ENCODE results near the gene CACNA1C.

Gene CACNA1C

GRCh38 chr12:2286047-2286446 is 233.3 kb downstream of the CACNA1C start:
- DNase-seq: no peak

DNA sequence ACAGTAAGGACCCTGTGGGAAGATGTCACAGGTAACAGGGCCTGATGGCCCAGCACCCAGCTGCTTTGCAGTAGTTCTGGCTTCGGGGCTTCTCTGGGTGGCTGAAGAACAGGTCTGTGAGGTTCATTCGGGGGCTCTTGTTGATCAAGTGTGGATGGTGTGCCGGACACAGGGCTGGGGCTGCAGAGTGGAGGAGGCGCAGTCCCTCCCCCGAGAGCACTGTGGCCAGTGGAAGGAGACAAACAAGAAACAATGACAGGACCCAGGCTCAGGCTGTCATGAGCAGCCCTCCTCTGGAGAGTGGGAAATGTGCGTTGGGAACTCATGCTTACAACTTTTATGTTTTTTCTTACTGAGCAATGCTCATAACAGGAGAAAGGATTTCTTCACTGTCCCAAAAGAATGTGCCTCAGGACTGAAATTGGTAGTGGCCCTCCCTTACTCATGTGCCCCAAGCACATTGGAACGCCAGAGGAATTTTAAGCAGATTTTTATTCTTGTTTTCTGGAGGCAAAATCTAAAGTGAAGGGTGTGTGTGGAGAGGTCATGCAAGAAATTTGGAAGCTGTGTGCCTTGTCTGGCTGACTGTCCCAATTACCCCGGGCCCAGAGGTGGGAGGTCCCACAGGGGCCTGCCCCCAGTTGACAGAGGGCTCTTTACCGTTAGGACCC is 233.8 kb downstream of the CACNA1C start:
- no peak for DNase-seq

GRCh38 chr12:2287151-2287550 is 234.4 kb downstream of the CACNA1C start:
- DNase-seq: no peak

DNA sequence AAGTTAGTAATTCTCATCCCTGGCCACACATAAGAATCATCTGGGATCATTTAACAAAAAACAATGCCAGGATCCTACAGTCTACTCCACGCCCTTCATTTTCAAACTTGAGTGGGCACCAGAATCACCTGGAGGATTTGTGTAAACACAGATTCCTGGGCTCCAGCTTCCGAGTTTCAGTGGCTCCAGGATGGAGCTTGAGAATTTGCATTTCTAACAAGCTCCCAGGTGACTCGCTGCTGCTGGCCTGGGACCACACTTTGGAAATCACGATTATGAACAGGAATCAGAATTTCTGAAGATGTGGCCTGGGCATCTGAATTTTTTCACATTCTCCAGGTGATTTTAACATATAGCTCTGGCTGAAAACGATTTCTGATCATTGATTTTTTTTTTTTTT is 234.8 kb downstream of the CACNA1C start:
- DNase-seq: no peak

DNA sequence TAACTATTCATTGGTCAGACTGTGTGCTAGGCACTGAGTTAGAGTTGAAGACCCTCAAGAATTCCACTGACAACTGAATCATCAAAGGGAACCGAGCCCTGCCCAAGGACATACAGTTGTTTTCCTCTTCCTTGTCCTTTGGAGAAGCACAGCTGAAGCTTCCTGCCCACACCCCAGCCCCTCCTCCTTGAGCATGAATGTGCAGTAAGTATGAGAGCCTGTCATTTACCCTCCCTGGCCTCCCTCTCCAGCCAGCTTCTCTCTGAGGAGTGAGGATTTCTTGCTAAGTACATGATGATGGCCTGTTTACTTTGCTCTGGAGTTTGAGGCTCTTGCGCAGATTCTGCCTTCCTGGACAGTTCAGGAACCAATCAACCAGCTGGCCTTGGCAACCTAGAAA is 235.2 kb downstream of the CACNA1C start:
- no peak for DNase-seq

DNA sequence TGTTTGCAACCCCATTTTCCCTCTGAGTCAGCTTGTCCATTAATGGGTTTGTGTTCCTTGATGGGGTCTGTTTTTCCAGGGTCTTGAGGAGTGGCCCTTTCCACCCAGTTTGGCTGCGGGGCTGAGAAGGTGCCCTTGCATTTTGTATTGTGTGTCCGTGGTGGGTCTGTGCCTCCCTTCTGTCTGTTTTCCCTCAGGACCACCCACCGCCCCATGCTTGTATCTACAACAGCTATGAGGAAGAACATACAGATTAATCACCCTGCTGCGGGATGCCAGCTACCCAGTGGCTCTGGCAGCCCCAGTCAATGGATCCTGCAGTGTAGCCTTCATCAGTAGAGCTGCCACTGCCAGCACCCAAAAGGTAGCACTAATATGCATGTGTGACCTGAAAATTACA is 235.7 kb downstream of the CACNA1C start:
- no peak for DNase-seq

DNA sequence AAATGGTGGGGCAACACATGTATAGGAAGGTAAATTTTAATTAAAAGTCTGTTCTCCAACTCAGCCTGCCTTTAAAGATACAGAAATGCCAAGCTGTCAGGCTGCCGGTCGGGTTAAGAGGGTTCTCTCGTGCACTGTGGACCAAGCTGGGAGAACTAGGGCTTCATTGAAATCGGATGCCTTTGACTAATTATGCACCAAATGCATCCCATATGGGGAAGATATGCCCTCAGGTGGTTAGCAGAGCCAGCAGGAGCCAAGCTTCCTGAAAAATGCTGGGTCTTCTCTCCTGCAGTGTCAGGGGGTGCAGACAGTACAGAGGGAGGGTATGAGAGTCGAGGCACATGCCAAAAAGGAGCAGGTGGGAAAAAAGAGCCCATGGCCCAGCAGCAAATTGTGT is 236.1 kb downstream of the CACNA1C start:
- DNase-seq: no peak

DNA sequence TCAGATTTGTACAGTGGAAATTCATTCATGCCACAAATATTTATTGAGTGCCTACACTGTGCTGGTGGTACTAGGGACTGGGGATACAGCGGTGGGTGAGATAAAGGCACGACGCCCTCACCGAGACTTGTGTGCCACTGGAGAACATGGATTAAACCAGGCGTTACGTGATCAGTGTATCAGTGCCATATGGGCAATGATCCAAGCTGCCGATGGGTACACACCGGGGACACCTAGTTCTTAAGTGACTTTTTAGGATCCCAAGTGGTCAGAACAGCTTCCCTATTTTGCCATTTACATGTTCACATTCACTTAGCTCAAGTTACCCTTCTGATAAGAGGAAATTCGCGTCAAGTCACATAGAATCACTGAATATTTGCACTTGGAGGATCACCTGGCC is 236.7 kb downstream of the CACNA1C start:
- DNase-seq: no peak

- no peak for DNase-seq
Observed at GRCh38 chr12:2290091-2290490, 237.3 kb downstream of the CACNA1C start.

- no peak for DNase-seq
Observed at GRCh38 chr12:2290516-2291065, 237.8 kb downstream of the CACNA1C start.

DNA sequence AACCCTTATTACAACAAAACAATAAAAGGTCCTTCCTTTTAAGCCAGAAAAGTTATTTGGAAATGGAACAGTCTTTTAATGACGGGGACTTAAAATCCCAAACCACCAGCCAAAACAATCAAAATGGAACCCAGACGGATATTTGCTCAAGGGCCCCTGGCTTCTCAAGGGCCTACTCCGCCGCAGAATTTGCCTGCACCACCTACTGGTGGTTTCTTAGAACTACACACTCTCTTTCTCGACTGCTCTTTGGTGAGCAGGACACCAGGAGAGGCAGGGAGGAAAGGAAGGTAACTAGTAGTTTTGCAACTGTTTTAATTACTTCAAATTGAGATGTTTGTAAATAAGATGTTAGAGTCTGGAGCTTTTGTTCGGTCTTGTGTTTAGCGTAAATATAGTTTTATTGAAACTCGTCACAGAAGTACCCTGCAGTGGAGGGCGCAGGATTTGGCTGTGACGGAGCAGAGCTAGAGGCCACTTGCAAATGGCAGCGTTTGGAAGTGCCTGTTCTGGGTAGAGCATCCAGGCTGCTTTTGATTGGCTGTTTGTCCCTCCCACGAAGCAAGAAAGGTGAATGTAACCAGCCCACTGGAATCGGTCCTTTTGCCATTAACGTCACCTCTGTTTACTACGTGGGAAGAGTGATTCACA is 238.5 kb downstream of the CACNA1C start:
- no peak for DNase-seq

- DNase-seq: no peak
Observed at GRCh38 chr12:2291947-2292346, 239.2 kb downstream of the CACNA1C start.

DNA sequence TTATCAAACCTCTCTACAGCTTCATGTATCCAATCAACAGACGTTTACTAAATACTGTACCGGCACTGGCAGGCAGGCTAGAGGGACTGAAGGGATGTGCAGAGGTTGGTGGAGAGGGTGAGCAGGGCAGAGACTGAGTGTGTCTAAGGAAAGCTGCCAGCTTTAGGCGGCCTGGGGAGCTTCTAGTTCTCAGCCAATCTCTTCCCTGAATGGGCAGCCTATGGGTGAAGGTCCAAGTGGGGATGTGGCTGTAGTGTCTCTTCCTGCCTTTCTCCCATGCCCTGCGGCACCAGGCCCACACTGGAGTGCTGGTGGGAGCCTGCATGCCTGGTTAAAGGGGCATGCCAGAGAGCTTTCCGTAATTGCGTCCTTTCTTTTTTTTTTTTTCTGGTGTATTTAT is 239.8 kb downstream of the CACNA1C start:
- DNase-seq: no peak

GRCh38 chr12:2294651-2295475 is 242.1 kb downstream of the CACNA1C start:
- DNase-seq: no peak

GRCh38 chr12:2295941-2296461 is 243.2 kb downstream of the CACNA1C start:
- no peak for DNase-seq

GRCh38 chr12:2297004-2297403 is 244.2 kb downstream of the CACNA1C start:
- no peak for DNase-seq

- no peak for DNase-seq
Observed at GRCh38 chr12:2297658-2298057, 244.9 kb downstream of the CACNA1C start.

DNA sequence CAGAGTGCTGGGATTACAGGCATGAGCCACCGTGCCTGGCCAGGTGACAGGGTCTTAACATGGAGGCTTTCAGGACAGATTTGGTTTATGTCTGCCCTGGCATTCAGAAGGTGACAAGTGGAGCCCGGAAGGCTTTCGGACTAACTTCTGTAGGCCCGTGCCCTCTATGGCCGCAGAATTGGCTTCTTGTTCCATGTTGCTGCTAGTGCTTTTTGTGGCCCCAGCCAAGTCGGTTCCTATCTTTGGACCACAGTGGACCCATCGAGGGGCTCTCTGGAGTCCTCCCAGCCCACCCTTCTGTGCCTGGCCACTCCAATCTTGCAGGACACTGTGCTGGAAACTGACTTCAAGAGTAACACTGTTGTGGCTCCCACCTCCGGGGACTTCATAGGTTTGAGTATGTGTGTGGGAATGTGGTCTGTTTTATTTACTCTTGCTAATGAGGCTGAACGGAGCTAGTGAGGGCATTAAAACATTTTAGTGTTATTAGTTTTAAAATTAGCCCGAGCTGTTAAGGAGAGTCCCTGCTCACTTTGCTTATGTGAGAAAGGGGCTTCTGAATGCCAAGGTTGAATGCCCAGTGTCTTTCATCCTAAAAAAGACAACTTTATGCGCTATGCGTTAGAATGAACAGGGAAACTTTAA is 245.9 kb downstream of the CACNA1C start:
- no peak for DNase-seq

GRCh38 chr12:2299206-2299605 is 246.4 kb downstream of the CACNA1C start:
- DNase-seq: no peak

GRCh38 chr12:2300168-2300567 is 247.4 kb downstream of the CACNA1C start:
- DNase-seq: no peak

DNA sequence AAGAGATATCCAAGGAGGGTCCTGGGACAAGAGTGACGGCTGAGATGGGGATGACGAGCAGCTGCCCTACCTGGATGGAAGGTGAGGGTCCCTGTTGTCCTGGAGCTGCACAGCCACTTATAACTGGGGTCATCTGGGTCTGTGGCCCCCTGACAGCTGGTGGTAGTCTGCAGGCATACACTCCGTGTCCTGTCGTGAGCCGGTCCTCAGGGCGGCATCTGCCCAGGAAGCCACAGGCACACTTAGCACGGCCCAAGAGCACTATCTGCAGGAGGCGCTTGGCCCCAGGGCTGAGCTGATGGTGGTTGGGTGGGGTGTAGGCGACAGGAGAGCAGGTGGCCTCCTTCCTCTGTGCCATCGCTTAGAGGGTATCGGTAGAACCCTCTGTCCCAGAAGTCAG is 248.1 kb downstream of the CACNA1C start:
- DNase-seq: no peak

DNA sequence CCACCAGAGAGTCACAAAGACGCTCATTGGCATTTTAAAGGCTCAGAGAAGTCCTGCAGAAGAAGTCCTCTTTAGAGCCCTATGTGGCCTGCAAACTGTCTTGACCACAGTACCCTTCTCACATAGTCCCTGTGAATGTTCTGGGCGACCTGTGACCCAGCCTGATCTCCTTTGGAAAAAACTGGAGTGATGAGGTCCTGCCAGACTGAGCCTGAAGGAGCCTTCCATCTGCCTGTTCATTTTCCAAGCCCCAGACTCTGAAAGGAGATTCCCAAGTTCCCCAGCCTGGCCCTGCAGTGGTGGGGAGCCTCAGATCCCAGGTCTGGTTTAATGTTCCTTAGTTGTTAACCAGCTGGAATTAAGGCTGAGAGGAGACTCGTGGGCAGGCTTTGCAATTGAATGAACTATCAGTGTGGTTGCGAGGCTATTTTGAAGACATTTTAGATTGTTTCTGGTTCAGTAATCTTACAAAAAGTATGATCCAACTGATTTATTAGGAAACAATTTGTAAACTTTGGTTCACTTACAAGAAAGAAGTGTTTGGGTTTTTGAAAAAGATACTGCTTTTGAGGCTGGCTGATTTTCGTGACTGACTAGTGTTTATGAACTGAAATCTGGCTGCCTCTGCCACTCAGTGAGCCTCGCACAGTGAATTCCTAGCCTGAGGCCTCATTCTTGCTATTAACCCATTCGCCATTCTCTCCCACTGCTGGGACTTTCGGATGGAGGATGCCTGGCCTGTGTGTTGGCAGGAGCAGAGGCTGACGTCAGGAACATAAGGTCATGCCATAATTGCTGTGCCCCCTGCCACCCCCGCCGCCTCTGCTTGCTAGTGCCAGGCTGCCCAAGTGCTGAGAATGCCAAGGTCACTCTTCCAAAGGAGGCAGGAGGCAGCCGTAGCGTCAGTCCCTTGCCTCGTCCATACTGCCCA is 249.0 kb downstream of the CACNA1C start:
- DNase-seq: no peak

Data from cortex of kidney (tissue), 1 donor.